Stimulated activated CD8-positive, alpha-beta memory T cell treated with anti-CD3 and anti-CD28 coated beads, Interleukin-15, amount 100 ng/mL, for 24 hours (primary cell): ENCODE measurements around the gene PALB2.
A peak's percentile ranks its signal among the peaks of the same experiment; 100 is the strongest.
"Not testable (repeated sequence)": the region's sequence is repeated elsewhere in the genome, so short reads cannot be mapped to it uniquely, and the experiment has no call there.

ENCODE experiments used
- DNase-seq: peaks from one replicate; pipeline ENCODE4 v3.0.0-alpha.2; 2020; ENCODE audit warnings: low read depth

The PALB2 gene

DNA sequence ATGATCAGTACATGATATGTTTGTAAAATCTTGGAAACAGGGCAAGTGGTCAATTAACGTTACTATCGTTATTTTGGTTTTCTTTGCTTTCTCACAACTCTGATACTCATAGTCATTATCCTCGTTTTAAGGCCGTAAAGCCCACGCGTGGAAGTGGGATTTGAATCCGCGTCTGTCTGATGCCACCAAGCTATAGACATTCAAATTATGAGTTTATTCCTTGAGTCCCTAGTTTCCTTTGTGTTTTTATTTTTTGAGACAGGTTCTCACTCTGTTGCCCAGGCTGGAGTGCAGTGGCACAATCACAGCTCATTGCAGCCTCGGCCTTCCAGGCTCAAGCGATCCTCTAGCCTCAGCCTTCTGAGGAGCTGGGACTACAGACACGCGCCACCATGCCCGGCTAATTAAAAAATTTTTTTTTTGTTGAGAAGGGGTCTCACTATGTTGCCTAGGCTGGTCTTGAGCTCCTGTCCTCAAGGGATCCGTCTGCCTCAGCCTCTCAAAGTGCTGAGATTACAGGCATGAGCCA lies 1.2 kb upstream of the PALB2 start:
- no peak for DNase-seq

DNA sequence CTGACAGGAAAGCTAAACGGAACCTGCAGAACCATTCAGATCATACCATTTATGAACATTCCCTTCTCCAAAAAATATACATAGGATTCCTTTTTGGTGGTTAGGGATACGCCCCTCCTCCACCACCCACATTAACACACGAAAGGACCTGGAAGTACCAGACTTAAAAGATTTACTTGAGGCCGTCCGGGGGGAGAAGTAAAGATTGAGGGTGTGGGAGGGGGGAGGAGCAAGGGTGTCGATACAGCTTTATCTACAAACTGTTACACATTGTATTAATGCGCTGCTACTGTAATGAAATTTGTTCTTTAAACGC lies 537 bp downstream of the PALB2 start:
- no peak for DNase-seq

DNA sequence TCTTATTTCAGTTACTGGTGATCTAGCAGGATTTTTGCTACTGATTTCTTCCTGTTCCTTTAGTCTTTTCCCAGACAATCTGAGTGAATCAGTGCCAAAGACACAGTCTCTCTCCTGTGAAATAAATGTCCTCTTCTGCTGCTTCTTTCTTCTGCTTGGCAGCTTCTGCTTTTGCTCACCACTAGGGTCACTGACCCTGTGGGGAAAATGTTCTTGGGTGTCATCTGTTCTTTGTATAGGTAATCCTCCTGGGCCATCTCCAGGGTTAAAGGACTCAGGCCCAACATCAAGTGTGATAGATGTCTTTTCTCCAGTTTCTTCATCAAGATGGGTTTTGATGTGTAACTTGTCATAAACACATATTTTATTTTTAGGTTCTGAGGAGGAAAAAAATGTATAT lies 5.2 kb downstream of the PALB2 start:
- no peak for DNase-seq

DNA sequence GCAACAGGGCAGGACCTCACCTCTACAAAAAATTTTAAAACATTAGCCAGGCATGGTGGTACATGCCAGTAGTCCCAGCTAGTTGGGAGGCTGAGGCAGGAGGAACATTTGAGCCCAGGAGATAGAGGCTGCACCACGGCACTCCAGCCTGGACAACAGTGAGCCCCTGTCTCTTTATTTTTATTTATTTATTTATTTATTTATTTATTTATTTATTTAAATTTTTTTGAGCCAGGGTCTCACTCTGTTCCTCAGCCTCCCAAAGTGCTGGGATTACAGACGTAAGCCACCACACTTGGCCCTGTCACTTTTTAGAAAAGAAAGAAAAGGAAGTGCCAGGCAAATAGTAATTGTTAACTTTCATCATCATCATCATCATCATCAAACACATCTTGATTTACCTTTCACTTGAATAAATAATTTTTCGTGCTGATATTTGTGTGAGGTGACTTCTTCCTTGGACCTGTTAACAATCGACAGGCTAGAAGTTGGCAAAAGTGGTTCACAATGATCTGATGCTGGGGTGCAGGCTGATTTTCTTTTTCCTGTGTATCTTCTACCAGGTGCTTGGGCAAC lies 6.6 kb downstream of the PALB2 start:
- no peak for DNase-seq

DNA sequence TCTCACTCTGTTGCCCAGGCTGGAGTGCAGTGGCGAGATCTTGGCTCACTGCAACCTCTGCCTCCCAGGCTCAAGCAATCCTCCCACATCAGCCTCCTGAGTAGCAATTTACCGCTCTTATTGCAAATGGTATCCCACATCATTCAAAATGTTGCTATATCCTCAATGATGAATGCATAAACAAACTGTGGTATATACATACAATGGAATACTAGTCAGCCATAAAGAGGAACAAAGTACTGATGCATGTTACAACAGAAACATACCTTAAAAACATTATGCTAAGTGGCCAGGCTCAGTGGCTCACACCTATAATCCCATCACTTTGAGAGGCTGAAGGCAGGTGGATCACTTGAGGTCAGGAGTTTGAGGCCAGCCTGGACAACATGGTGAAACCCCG lies 9.2 kb downstream of the PALB2 start:
- DNase-seq = not testable (repeated sequence)

DNA sequence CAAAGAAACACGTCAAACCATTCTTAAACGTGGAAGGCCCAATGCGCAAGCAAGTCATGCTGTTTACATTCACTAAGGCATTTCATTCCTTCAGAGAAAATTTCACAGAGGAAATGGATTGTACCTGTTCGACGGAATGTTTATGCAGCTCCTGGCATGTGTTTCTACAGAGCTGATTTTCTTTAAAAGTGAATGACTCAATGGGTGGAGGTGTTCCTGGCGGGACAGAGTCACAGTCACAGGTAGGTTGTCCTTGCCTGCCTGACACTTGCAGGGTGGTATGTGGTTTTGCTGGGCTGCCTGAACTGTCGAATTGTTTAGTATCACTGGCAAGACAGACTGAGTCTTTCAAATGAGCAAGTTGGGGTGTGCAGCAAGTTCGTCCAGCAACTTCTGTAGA lies 11.6 kb downstream of the PALB2 start:
- no peak for DNase-seq

DNA sequence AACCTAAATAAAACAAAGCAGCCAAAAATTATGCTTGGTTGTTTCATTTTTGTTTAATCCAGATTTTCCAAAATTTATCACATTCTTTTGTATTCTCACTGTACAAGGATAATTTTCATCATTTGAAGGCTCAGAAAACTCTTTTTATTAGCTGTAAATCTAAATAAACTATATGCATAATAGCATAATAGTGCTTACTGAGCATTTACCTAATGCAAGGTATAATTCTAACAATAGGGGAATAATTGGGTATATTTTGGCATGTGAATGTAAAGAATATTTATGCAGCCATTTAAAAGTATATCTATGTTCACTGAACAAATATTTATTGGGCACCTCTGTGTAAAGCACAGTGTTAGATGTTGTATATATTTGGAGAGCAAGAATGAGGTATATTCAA lies 17.0 kb downstream of the PALB2 start:
- DNase-seq = no peak

DNA sequence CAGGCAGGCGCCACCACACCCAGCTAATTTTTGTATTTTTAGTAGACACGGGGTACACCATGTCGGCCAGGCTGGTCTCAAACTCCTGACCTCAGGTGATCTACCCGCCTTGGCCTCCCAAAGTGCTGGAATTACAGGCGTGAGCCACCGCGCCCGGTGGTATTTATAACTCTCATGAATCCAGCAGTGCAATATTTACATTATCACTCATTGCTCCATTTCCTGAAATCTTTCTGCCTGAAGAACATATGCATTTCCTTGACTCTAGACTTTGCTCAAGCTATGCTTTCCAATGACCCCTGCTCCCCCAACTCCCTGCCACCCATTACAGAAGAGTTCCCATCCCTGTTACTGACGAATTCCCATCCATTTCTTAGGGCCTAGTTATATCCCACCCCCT lies 25.3 kb downstream of the PALB2 start:
- DNase-seq = no peak

DNA sequence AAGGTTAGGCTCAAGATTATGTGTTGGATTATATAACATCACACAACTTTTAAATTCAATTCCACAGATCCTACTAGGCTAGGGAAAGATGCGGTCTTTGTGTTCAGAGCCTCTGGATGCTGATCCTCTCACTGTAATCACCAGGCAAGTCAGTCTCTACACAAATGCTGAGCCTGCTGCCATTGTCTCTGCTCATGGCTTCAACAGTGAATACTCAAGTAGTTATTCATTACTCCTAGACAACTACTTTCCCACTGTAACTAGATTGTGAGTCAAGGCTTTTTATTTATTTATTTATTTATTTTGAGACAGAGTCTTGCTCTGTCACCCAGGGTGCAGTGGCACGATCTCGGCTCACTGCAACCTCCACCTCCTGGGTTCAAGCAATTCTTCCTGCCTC lies 29.2 kb downstream of the PALB2 start:
- no peak for DNase-seq

DNA sequence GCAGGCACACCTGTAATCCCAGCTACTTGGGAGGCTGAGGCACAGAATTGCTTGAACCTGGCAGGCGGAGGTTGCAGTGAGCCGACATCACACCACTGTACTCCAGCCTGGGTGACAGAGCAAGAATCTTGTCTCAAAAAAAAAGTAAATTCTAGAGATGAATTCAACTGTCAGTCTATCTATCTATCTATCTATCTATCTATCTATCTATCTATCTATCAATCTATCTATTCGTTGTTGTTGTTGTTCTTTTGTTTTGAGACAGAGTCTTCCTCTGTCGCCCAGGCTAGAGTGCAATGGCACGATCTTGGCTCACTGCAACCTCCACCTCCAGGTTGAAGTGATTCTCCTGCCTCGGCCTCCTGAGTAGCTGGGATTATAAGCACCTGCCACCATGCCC lies 30.2 kb downstream of the PALB2 start:
- not testable (repeated sequence) for DNase-seq

DNA sequence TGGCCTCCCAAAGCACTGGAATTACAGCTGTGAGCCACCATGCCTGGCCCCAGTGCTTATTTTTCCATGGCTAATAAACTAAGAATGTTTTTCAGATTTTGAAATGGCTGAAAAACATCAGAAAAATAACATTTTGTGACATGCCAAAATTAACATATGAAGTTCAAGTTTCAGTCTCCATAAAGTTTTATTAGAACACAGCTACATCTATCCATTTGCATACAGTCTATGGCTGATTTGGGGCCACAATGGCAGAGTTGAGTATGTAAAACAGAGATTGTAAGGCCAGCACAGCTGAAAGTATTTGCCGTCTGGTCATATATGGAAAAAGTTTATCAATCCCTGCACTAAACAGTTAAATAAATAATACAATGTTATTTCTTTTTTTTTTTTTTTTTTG lies 31.2 kb downstream of the PALB2 start:
- no peak for DNase-seq

DNA sequence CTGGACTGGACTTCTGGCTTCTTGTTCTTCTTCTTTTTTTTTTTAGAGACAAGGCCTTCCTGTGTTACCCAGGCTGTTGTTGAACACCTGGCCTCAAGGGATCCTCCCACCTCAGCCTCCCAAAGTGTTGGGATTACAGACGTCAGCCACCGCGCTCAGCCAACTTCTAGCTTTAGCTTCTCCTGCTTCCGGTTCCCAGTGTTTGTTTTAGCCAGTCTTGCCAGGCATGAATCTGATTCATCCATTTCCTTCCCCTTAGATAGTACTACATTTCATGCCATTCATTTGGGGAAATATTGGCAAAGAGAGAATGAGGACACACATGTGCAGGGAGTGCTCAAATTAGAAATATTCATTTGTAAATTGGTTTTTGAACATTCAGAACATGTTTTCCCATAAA lies 32.9 kb downstream of the PALB2 start:
- no peak for DNase-seq

DNA sequence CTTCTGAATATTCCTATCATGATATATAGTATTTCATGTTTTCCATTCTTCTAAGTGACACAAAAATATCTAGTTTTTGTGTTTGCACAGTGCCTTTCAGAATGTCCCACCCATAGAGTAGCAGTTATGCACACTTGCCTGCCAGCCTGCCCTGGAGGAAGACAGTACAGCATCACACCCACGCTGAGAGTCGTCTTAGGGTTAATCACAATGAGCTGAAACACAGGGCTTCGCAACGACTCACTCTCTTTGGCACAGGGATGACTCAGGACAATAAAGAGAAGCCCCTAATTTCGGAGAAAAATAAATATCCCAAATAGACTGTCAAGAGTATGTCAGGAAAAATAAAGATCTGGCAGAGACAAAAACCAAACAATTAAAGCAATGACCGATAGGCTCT lies 33.4 kb downstream of the PALB2 start:
- no peak for DNase-seq

DNA sequence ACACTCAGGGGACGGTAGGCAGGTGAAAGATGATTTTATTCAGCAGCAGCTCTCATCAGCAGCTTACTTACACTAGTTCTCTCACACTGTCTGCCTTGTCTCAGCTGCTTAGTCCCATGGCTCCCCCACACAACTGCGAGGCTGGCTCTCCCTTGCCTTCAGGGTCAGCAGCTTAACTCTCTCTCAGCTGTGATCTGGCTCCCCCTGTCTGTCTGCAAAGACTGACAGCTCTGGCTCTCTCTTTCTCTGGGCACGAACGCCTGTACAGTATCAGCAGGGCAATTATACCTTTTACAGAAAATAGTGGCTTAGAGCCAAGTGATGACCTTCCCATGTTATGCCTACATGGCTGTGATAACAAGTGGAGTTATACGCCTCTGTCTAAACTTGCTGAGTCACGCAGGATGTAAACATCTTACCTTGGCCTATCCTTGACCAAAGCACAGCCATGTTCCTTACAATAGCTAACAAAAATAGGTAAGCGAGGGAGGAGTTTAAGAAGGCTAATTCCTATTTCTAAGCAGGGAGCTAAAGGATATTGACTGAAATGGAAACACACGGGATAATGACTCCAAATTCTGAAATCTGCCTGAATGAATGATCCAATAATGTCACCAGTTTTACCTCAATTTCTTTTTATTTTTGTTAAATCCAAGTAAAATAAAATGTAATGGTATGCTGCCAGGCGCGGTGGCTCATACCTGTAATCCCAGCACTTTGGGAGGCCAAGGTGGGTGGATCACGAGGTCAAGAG lies 43.9 kb downstream of the PALB2 start:
- no peak for DNase-seq

DNA sequence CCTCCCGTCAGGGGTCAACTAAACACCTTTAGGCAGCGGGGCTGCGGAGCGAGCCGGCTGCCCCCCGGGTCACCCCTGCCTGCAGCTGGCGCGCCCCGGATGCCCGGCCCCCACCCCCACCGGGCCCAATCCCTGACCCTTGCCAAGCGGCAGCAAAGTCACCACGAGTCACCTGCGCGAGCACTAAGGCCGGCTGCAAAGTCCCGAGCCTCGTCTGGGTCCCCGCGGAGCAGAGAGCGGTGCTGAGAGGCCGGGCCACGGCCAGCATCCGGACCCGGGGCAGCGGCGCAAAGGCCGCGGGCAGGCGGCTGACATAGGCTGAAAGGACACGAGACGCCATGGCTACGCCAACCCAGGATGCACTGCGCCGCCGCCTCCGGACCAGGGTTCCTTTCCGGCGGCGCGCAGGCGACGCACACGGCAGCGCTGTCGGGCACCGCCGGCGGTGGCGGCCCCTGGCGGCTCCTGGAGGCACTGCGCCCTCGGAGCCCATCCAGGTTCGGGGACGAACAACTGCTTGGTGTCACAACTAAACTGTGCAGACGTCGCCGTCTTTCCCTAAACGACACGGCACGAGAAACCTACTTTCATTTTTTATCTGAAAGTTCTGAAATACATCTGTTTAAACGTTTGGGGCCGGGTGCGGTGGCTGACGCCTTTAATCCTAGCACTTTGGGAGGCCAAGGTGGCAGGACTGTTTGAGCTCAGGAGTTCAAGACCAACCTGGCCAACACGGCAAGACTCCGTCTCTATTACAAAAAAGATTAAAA lies 45.0 kb downstream of the PALB2 start, which contains the start of gene NDUFAB1:
Gene NDUFAB1, minus strand, starts transcription at position 366 of the 770 bp plus-strand sequence. Its CDS starts 26 bp downstream, at position 340.
- peak; percentile 87 for DNase-seq

DNA sequence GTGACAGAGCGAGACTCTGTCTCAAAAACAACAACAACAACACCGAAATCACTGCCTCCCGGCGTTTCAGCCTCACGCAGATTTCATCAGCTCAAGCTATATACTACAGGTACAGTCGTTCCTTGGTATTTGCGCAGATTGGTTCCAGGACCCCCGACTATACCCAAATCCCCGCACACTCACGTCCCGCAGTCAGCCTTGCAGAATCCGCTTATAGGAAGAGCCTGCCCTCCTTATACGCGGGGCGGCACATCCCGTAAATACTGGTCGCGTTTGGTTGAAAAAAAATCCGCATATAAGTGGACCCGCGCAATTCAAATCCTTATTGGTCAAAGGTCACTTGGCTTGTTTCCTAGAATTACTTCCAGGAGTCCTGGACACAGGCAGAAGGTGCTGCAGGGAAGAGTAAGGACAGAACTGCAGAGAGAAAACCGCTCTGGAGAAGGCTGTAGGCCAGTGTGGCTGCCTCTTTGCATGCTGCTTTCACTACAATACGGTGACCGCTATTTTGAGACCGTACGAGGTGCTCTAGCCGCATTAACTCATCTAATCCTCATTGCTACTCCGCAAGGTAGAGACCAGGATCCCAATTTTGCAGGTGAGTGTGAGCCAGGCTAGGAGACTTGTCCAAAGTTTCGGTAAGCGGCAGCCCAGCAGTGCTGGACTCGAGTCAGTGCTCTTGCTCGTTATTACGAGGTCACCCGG lies 45.7 kb downstream of the PALB2 start:
- no peak for DNase-seq

DNA sequence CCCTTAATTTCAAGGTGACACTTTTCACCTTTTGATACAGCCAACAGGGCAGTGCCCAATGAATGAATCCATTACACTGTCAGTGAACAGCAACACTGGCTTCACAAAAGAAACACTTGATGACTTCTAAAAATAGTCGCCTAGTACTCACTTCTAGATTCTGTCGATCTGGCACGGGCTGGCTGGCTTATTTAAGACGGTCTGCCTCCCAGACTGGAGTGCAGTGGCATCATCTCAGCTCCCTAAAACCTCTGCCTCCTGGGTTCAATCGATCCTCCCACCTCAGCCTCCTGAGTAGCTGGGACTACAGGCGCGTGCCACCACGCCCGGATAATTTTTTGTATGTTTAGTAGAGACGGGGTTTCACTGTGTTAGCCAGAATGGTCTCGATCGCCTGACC lies 46.9 kb downstream of the PALB2 start:
- DNase-seq = no peak

DNA sequence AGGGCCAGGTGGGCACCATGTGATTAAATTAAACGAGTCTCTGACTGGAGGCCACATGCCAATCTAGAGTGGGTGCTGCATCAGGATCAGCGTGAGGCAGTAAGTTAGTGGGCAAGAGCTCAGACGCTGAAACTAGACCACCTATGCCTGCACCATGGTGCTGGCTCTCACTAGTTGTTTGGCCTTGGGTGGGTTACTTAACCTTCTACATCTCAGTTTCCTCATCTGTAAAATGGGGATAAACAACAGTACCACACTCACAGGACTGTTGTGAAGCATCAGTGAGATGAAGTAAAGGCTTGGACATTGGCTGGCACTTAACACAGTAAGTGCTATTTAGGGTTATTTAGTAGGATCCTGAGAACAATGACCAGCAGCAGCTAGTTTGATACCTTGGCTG lies 50.9 kb downstream of the PALB2 start:
- no peak for DNase-seq

DNA sequence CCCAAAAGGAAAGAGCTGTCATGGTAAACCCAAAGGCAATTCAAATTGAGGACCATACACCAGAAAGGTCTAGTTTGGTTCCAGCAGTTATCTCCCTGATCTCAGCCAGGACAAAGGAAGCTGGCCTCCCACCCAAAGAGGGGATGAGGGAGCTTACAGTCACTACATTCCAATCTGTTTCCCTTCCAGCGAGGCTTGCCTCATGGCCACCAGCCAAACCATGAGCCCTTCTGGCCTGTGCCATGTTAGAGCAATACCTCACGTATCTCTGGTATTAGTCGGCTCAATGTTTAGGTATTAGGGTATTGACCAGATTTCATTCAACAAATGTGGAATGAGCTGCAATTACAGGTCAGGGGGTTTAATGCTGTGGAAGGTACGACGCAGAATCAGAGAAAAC lies 53.4 kb downstream of the PALB2 start:
- DNase-seq = no peak

DNA sequence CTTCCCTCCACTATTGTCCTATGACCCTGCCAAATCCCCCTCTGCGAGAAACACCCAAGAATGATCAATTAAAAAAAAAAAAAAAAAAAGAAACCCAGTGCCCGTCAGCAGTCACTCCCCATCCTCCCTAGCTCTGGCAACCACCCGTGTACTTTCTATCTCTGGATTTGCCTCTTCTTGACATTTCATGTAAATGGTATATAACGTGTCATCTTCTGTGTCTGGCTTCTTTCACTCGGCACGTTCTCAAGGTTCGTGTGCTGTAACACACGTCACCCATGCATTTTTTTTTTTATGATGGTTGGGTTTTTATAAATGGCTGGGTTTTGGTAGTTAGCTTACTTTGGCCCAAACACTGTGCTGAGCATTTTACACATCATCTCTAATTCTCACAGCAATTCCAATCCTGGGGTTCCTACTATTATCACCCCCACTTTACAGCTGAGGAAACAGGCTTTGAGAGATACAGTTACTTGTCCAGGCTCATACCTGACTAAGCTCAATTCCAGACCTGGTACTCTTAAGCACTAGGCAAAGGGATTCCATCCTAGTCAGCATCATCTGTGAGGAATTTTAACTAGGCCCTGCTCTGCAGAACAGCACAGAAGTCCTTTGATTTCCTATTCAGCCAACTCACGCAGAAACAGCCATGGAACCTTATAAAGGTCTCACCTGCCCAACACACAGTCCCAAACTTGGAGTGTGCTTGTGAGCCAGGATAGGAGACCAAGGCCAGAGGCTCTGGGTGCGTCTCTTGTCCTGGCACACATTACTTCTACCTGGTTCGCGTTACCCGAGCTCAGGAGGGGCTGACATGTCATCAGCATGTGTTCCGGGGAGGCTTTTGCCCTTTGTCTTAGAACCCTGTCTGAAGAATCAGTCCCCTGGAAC lies 56.7 kb downstream of the PALB2 start:
- DNase-seq = no peak

DNA sequence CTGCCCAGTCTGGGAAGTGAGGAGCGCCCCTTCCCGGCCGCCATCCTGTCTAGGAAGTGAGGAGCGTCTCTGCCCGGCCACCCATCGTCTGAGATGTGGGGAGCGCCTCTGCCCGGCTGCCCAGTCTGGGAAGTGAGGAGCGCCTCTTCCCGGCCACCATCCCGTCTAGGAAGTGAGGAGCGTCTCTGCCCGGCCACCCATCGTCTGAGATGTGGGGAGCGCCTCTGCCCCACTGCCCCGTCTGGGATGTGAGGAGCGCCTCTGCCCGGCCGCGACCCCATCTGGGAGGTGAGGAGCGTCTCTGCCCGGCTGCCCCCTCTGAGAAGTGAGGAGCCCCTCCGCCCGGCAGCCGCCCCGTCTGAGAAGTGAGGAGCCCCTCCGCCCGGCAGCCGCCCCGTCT lies 57.8 kb downstream of the PALB2 start:
- not testable (repeated sequence) for DNase-seq

DNA sequence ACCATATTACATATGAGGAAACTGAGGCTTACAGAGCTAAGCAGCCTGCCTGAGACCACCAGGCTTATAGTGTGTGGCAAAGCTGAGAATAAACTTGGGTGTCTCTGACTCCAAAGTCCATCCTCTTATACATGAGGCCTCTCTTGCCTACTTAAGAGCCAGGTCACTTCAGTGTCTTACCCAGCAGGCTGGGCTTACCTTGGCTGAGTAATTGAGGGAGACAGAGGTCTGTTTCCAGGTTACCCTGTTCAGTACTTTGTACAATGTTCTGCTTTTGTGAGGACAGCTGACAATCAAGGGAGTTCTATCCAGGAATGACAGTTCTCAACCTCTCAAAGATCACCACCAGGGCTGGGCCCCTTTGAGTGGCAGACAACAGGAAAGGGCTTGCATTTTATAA lies 59.3 kb downstream of the PALB2 start:
- DNase-seq = no peak
